Measurements from ENCODE around the gene NT5DC4. TPM values are rescaled to one million over a fixed set of nuclear protein-coding genes. Genes with fewer than 3 reads are reported as not detected.

NT5DC4 gene
- total RNA-seq, 1 donor from 2014 or later: 0.53 TPM

- Histone ChIP-seq H3K4me1 (peaks cover 6% of the 10 kb centered on the region), H3K9me3 (no peaks in the 10 kb centered on the region), H3K27me3 (ENCODE audit: low read depth) (no peaks in the 10 kb centered on the region), H3K27ac (no peak overlapping the region), H3K36me3 (no peaks in the 10 kb centered on the region), H3K4me3 (no peak overlapping the region)
- TF ChIP-seq CTCF (IDR thresholded peaks at IDR 0.05): peak; percentile 15
- intact Hi-C loops (cut with DNase I): no loop called here
- DNase-seq: no peak
- ATAC-seq: peak in 1 of 2 donors; percentile 20
Observed at GRCh38 chr2:112724591-112725525, 4.0 kb downstream of the NT5DC4 start.

GRCh38 chr2:112725545-112726457 lies 5.0 kb downstream of the NT5DC4 start:
- no peak overlapping the region for H3K27ac ChIP-seq
- peaks cover 6% of the 10 kb centered on the region for H3K4me1 ChIP-seq
- H3K4me3 ChIP-seq: no peak overlapping the region
- ATAC-seq (peak in 1 of 2 donors; percentile 1), DNase-seq (no peak)
- intact Hi-C loops (cut with DNase I): no loop called here
- no peak for TF ChIP-seq CTCF (IDR thresholded peaks at IDR 0.05)
- no peaks in the 10 kb centered on the region for H3K9me3 ChIP-seq
- no peaks in the 10 kb centered on the region for H3K27me3 ChIP-seq (ENCODE audit: low read depth)
- no peaks in the 10 kb centered on the region for H3K36me3 ChIP-seq

- no peaks in the 10 kb centered on the region for H3K27me3 ChIP-seq (ENCODE audit: low read depth)
- H3K36me3 ChIP-seq: no peaks in the 10 kb centered on the region
- no peak overlapping the region for H3K27ac ChIP-seq
- H3K9me3 ChIP-seq: no peaks in the 10 kb centered on the region
- TF ChIP-seq CTCF (IDR thresholded peaks at IDR 0.05): peak; percentile 96
- no peak overlapping the region for H3K4me3 ChIP-seq
- DNase-seq (peak; percentile 95), ATAC-seq (peak; percentile 94 to 95)
- intact Hi-C loops (cut with DNase I): no loop called here
- H3K4me1 ChIP-seq: peaks cover 6% of the 10 kb centered on the region
Observed at GRCh38 chr2:112726487-112727190, 5.8 kb downstream of the NT5DC4 start.

GRCh38 chr2:112727276-112728028 lies 6.6 kb downstream of the NT5DC4 start:
- no peaks in the 10 kb centered on the region for H3K36me3 ChIP-seq
- DNase-seq (no peak), ATAC-seq (no peak)
- H3K4me1 ChIP-seq: peaks cover 6% of the 10 kb centered on the region
- intact Hi-C loops (cut with DNase I): no loop called here
- no peak for TF ChIP-seq CTCF (IDR thresholded peaks at IDR 0.05)
- H3K9me3 ChIP-seq: no peaks in the 10 kb centered on the region
- H3K27ac ChIP-seq: no peak overlapping the region
- H3K4me3 ChIP-seq: no peak overlapping the region
- H3K27me3 ChIP-seq (ENCODE audit: low read depth): no peaks in the 10 kb centered on the region
